ENCODE measurements around the gene CACNB3. TPM values are rescaled to one million over a fixed set of nuclear protein-coding genes. Genes with fewer than 3 reads are reported as not detected.
A peak's percentile ranks its signal among the peaks of the same experiment; 100 is the strongest.

Gene CACNB3
- total and polyA plus RNA-seq, 2 of the 13 experiments (the other 11 are each of a cell fraction or from before 2014, with no cell fraction given) = 0.29 to 0.54 TPM

DNA sequence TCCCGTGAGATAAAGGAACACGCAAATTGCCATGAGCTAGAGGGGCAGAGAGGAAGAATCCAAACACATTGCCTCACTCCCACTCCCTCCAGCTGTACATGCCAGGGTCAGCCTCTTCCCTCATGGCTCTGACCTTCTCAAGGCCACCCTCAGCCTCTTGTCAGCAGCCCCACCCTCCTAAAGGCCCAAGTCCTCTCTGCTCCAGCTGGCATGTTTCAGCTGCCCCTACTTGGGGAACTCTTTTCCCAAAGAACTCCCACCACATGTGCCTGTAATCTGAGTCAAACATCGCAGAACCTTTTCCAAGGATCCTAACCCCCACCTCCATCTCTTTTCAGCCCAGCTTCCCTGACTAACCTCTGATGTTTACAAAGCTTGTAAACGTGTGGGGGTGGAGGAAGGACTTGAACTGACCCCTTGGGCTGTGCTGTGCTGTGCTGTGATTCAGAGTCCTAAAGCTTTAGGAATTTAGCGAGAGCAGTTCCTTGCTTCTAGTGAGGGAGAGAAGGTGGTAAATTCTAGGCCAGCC, 7.3 kb upstream of the CACNB3 start (continued):
- no peak for TF ChIP-seq IRF2 (CRISPR knock-in tag; IDR thresholded peaks at IDR 0.05)
- no peak for TF ChIP-seq ZNF329 (CRISPR knock-in tag; IDR thresholded peaks at IDR 0.05; ENCODE audit: low read depth)
- TF ChIP-seq ZFP36 (IDR thresholded peaks at IDR 0.05; ENCODE audit: borderline replicate concordance, low read depth, low read length, partially characterized antibody) = no peak
- no peak for TF ChIP-seq ZNF143 (CRISPR knock-in tag; IDR thresholded peaks at IDR 0.05)
- peak; percentile 58; the same call in 1 of the 2 replicates for TF ChIP-seq HDAC2 (CRISPR knock-in tag; IDR thresholded peaks at IDR 0.05)
- no peak for TF ChIP-seq RBFOX2 (IDR thresholded peaks at IDR 0.05; ENCODE audit: low read depth, low read length)
- TF ChIP-seq ZNF615 (CRISPR knock-in tag; IDR thresholded peaks at IDR 0.05; ENCODE audit: borderline replicate concordance) = no peak
- TF ChIP-seq HNF4G (IDR thresholded peaks at IDR 0.05; ENCODE audit: borderline replicate concordance, low read depth, low read length) = no peak; the same call in 1 of the 2 replicates
- no peak for TF ChIP-seq HNF4G (CRISPR knock-in tag; IDR thresholded peaks at IDR 0.05; ENCODE audit: borderline replicate concordance, low read depth)
- no peak for TF ChIP-seq RELA (CRISPR knock-in tag; IDR thresholded peaks at IDR 0.05)
- TF ChIP-seq, protein P1, sequence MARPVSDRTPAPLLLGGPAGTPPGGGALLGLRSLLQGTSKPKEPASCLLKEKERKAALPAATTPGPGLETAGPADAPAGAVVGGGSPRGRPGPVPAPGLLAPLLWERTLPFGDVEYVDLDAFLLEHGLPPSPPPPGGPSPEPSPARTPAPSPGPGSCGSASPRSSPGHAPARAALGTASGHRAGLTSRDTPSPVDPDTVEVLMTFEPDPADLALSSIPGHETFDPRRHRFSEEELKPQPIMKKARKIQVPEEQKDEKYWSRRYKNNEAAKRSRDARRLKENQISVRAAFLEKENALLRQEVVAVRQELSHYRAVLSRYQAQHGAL (CRISPR knock-in tag; IDR thresholded peaks at IDR 0.05; ENCODE audit: not compliant biosample characterization) = no peak
- TF ChIP-seq NR1H2 (CRISPR knock-in tag; IDR thresholded peaks at IDR 0.05; ENCODE audit: borderline replicate concordance, low read depth) = no peak
- no peak for TF ChIP-seq GATAD1 (CRISPR knock-in tag; IDR thresholded peaks at IDR 0.05)
- TF ChIP-seq TBX3 (IDR thresholded peaks at IDR 0.05; ENCODE audit: borderline replicate concordance) = no peak
- no peak for TF ChIP-seq ZNF333 (CRISPR knock-in tag; IDR thresholded peaks at IDR 0.05; ENCODE audit: borderline replicate concordance)
- no peak for TF ChIP-seq SP1 (IDR thresholded peaks at IDR 0.05)
- TF ChIP-seq SP1 (CRISPR knock-in tag; IDR thresholded peaks at IDR 0.05) = no peak
- TF ChIP-seq TAF15 (IDR thresholded peaks at IDR 0.05; ENCODE audit: low read depth, low read length, poor library complexity, severe bottlenecking) = no peak
- TF ChIP-seq, protein P2, sequence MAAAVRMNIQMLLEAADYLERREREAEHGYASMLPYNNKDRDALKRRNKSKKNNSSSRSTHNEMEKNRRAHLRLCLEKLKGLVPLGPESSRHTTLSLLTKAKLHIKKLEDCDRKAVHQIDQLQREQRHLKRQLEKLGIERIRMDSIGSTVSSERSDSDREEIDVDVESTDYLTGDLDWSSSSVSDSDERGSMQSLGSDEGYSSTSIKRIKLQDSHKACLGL (CRISPR knock-in tag; IDR thresholded peaks at IDR 0.05) = no peak
- no peak for TF ChIP-seq ZNF124 (CRISPR knock-in tag; IDR thresholded peaks at IDR 0.05)
- TF ChIP-seq ZNF121 (CRISPR knock-in tag; IDR thresholded peaks at IDR 0.05) = no peak
- TF ChIP-seq KLF13 (CRISPR knock-in tag; IDR thresholded peaks at IDR 0.05) = no peak
- TF ChIP-seq ZNF570 (CRISPR knock-in tag; IDR thresholded peaks at IDR 0.05; ENCODE audit: borderline replicate concordance) = no peak
- no peak for TF ChIP-seq JUNB (CRISPR knock-in tag; IDR thresholded peaks at IDR 0.05; ENCODE audit: borderline replicate concordance)
- no peak for TF ChIP-seq GLI4 (CRISPR knock-in tag; IDR thresholded peaks at IDR 0.05; ENCODE audit: borderline replicate concordance)
- TF ChIP-seq RFXAP (CRISPR knock-in tag; IDR thresholded peaks at IDR 0.05; ENCODE audit: borderline replicate concordance) = no peak
- TF ChIP-seq ZNF619 (CRISPR knock-in tag; IDR thresholded peaks at IDR 0.05) = no peak
- no peak for TF ChIP-seq ZNF563 (CRISPR knock-in tag; IDR thresholded peaks at IDR 0.05)
- no peak for TF ChIP-seq ZNF75D (CRISPR knock-in tag; IDR thresholded peaks at IDR 0.05; ENCODE audit: borderline replicate concordance)
- peak; percentile 59 for TF ChIP-seq NR2F6 (IDR thresholded peaks at IDR 0.05)
- TF ChIP-seq NR2F6 (CRISPR knock-in tag; IDR thresholded peaks at IDR 0.05) = peak; percentile 74; the same call in 1 of the 2 replicates
